Effector memory CD8-positive, alpha-beta T cell (primary cell): ENCODE results near the gene HMSD.

ENCODE experiments used
- ATAC-seq: fragments of 150-1000 bp; cut with Tn5 transposase; replicated peaks from 2 replicates; pipeline ENCODE4 v1.10.0; 2021; ENCODE audit warnings: mild to moderate bottlenecking, moderate library complexity
- DNase-seq, 3 experiments: peaks; one replicate each; pipeline ENCODE4 v3.0.0; 2021
- H3K27ac Mint-ChIP-seq, 2 donors: one replicate each; pipeline ENCODE4 v1.8.0; 2022; ENCODE audit warnings: mild to moderate bottlenecking in 2 of 2, mixed read lengths in 2 of 2, moderate library complexity in 2 of 2
- H3K27me3 Mint-ChIP-seq, 2 donors: one replicate each; pipeline ENCODE4 v1.8.0; 2022; ENCODE audit warnings: mixed read lengths in 2 of 2
- H3K36me3 Mint-ChIP-seq: one replicate; pipeline ENCODE4 v1.8.0; 2022; ENCODE audit warnings: mild to moderate bottlenecking, moderate library complexity, mixed read lengths; ENCODE audit not compliant: insufficient read depth
- H3K4me1 Mint-ChIP-seq, 2 donors: one replicate each; pipeline ENCODE4 v1.8.0; 2022; ENCODE audit warnings: low read depth in 2 of 2, mixed read lengths in 2 of 2
- H3K4me3 Mint-ChIP-seq, 2 donors: one replicate each; pipeline ENCODE4 v1.8.0; 2022; ENCODE audit warnings: mild to moderate bottlenecking in 2 of 2, mixed read lengths in 2 of 2, moderate library complexity in 2 of 2
- H3K9me3 Mint-ChIP-seq, 2 donors: one replicate each; pipeline ENCODE4 v1.8.0; 2022; ENCODE audit warnings: mixed read lengths in 2 of 2

HMSD gene

GRCh38 chr18:63964908-63965307, 15.8 kb downstream of the HMSD start:
- H3K9me3 Mint-ChIP-seq = no peaks in the 10 kb centered on the region
- DNase-seq = no peak
- peaks cover 1% of the 10 kb centered on the region for H3K36me3 Mint-ChIP-seq
- H3K4me3 Mint-ChIP-seq = no peak overlapping the region
- peaks cover 8 to 15% of the 10 kb centered on the region in 2 donors for H3K4me1 Mint-ChIP-seq
- no peak for ATAC-seq
- H3K27me3 Mint-ChIP-seq = peaks cover 21 to 25% of the 10 kb centered on the region in 2 donors
- no peak overlapping the region for H3K27ac Mint-ChIP-seq

- Mint-ChIP-seq H3K36me3 (peaks cover 4% of the 10 kb centered on the region), H3K9me3 (no peaks in the 10 kb centered on the region), H3K27ac (no peak overlapping the region), H3K4me1 (peaks cover 9 to 20% of the 10 kb centered on the region in 2 donors), H3K27me3 (peaks cover 19 to 21% of the 10 kb centered on the region in 2 donors), H3K4me3 (no peak overlapping the region)
- DNase-seq (no peak), ATAC-seq (no peak)
These were observed 16.7 kb downstream of the HMSD start for GRCh38 chr18:63965716-63966330.

GRCh38 chr18:63969942-63970808, 21.1 kb downstream of the HMSD start, which contains the start of gene SERPINB8:
Gene SERPINB8, plus strand, starts transcription at chr18:63970081. Its CDS starts 8,228 bp downstream, at chr18:63978309.
- Mint-ChIP-seq H3K9me3 (no peaks in the 10 kb centered on the region), H3K27me3 (peaks cover 0 to 9% of the 10 kb centered on the region in 2 donors), H3K4me3 (peak within 1 kb of the TSS; percentile 97 to 100), H3K36me3 (peaks cover 4% of the 10 kb centered on the region), H3K4me1 (peaks cover 20 to 36% of the 10 kb centered on the region in 2 donors), H3K27ac (peak within 1 kb of the TSS; percentile 95 to 99)
- DNase-seq = peak; percentile 61 to 68 (median 65)
- peak; percentile 90 for ATAC-seq

GRCh38 chr18:63970809-63971205, 21.7 kb downstream of the HMSD start:
- H3K27ac Mint-ChIP-seq = peak overlapping the region; percentile 95 to 99
- DNase-seq (no peak), ATAC-seq (no peak)
- peak overlapping the region; percentile 97 to 100 for H3K4me3 Mint-ChIP-seq
- peaks cover 0 to 5% of the 10 kb centered on the region in 2 donors for H3K27me3 Mint-ChIP-seq
- no peaks in the 10 kb centered on the region for H3K9me3 Mint-ChIP-seq
- peaks cover 20 to 38% of the 10 kb centered on the region in 2 donors for H3K4me1 Mint-ChIP-seq
- peaks cover 4% of the 10 kb centered on the region for H3K36me3 Mint-ChIP-seq

- ATAC-seq (no peak), DNase-seq (no peak)
- Mint-ChIP-seq H3K4me1 (peaks cover 20 to 38% of the 10 kb centered on the region in 2 donors), H3K27ac (peak overlapping the region; percentile 95 to 99), H3K36me3 (peaks cover 4% of the 10 kb centered on the region), H3K4me3 (peak overlapping the region; percentile 97 to 100), H3K9me3 (no peaks in the 10 kb centered on the region), H3K27me3 (peaks cover 0 to 3% of the 10 kb centered on the region in 2 donors)
These were observed 22.4 kb downstream of the HMSD start for GRCh38 chr18:63971320-63972001.

DNA sequence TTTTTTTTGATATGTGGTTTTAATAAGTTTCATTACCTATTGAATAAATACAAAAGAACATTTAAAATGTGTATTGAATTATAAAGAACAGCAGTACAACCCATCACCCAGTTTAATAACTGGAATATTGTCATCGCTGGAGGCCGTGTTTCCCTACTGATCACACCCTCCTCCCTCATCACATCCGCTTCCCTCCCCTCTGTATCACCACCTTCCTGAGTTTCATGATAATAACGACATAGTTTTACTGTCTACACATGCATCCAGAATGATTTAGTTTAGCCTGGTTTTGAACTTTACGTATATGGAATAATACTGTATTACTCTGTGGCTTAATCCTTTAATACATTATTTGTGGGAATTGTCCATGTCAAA, 22.9 kb downstream of the HMSD start:
- Mint-ChIP-seq H3K4me1 (peaks cover 20 to 38% of the 10 kb centered on the region in 2 donors), H3K9me3 (no peaks in the 10 kb centered on the region), H3K27ac (peak overlapping the region; percentile 95 to 99), H3K36me3 (peaks cover 4% of the 10 kb centered on the region), H3K27me3 (no peaks in the 10 kb centered on the region), H3K4me3 (peak overlapping the region; percentile 97 to 100)
- no peak for ATAC-seq
- DNase-seq = no peak

DNA sequence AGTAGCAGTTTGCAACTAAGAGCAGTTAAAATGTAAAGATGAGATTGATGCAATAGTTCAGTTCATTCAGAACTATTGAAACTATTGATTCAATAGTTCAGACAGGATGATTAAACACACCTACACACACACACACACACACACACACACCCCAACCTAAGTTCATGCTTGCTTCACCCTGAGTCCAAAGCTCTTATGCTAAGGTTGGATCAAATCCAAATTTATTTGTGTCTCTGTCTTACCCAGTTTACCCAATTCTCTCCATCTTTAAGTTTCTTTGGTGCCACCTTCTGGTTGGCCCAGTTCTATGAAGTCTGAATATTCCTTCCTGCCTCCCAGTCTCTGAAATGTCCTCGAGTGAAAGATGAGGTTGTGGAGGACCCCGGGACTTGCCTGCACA, 25.9 kb downstream of the HMSD start:
- Mint-ChIP-seq H3K27ac (peak overlapping the region in 1 of 2 donors; percentile 69), H3K9me3 (no peaks in the 10 kb centered on the region), H3K36me3 (peaks cover 8% of the 10 kb centered on the region), H3K4me3 (no peak overlapping the region), H3K27me3 (no peaks in the 10 kb centered on the region), H3K4me1 (peaks cover 17 to 30% of the 10 kb centered on the region in 2 donors)
- DNase-seq (no peak), ATAC-seq (no peak)

DNA sequence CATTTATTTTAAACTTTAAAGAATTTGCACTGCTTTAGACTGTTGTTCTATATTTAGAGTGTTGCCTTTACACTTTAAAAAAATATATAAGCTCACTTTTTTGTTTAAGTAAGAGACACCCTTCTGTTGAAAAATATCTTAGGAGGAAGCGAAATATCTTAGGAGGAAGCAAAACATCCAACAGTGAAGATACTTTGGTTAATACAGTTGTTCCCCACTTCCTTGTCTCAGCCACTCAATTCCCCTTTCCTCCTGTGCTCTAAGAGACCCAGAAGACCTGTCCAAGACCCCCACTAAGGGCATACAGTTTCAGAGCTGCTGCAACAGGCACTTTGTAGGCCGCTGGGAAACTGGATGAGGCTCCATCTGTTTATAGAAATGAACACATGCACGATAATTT, 26.5 kb downstream of the HMSD start:
- Mint-ChIP-seq H3K9me3 (no peaks in the 10 kb centered on the region), H3K4me1 (peaks cover 20 to 31% of the 10 kb centered on the region in 2 donors)

DNA sequence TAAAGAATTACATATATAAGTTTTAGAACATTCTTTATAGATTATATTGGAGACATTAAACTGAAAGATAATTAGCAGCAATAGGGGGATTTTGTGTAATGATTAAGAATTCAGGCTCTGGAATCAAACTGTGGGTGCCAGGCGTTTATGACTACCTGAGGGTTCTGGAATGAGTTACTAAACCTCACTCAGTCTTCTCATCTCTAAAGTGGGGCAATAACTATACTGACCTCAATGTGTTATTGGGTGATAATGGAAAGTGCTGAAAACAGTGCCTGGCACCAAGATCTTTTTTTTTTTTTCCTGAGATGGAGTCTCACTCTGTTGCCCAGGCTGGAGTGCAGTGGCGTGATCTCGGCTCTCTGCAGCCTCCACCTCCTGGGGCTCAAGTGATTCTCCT, 27.9 kb downstream of the HMSD start:
- no peak overlapping the region for H3K4me3 Mint-ChIP-seq
- peaks cover 14% of the 10 kb centered on the region for H3K36me3 Mint-ChIP-seq
- ATAC-seq = no peak

More for the DNA sequence above, 26.5 kb downstream of the HMSD start:
- ATAC-seq (no peak), DNase-seq (no peak)
- peak overlapping the region in 1 of 2 donors; percentile 69 for H3K27ac Mint-ChIP-seq
- no peaks in the 10 kb centered on the region for H3K27me3 Mint-ChIP-seq
- no peak overlapping the region for H3K4me3 Mint-ChIP-seq
- peaks cover 11% of the 10 kb centered on the region for H3K36me3 Mint-ChIP-seq

GRCh38 chr18:63979409-63979920, 30.4 kb downstream of the HMSD start:
- H3K27ac Mint-ChIP-seq = peak overlapping the region in 1 of 2 donors; percentile 80

More for the DNA sequence above, 27.9 kb downstream of the HMSD start:
- Mint-ChIP-seq H3K27me3 (no peaks in the 10 kb centered on the region), H3K4me1 (peaks cover 14 to 18% of the 10 kb centered on the region in 2 donors), H3K27ac (no peak overlapping the region), H3K9me3 (no peaks in the 10 kb centered on the region)
- DNase-seq = no peak

GRCh38 chr18:63980027-63980426, 30.9 kb downstream of the HMSD start:
- no peaks in the 10 kb centered on the region for H3K9me3 Mint-ChIP-seq
- peak overlapping the region in 1 of 2 donors; percentile 37 for H3K4me3 Mint-ChIP-seq
- ATAC-seq = no peak
- no peak for DNase-seq
- H3K4me1 Mint-ChIP-seq = peaks cover 12 to 14% of the 10 kb centered on the region in 2 donors
- H3K27ac Mint-ChIP-seq = peak overlapping the region in 1 of 2 donors; percentile 80
- peaks cover 29% of the 10 kb centered on the region for H3K36me3 Mint-ChIP-seq
- H3K27me3 Mint-ChIP-seq = no peaks in the 10 kb centered on the region

More at GRCh38 chr18:63979409-63979920, 30.4 kb downstream of the HMSD start:
- peaks cover 24% of the 10 kb centered on the region for H3K36me3 Mint-ChIP-seq
- peaks cover 12 to 16% of the 10 kb centered on the region in 2 donors for H3K4me1 Mint-ChIP-seq
- H3K27me3 Mint-ChIP-seq = no peaks in the 10 kb centered on the region
- peak overlapping the region; percentile 51 to 64 for H3K4me3 Mint-ChIP-seq
- DNase-seq (peak; percentile 29 to 39 (median 30)), ATAC-seq (peak; percentile 76)
- no peaks in the 10 kb centered on the region for H3K9me3 Mint-ChIP-seq

GRCh38 chr18:63980896-63981460, 31.9 kb downstream of the HMSD start:
- H3K27ac Mint-ChIP-seq = peak overlapping the region in 1 of 2 donors; percentile 4
- peaks cover 33% of the 10 kb centered on the region for H3K36me3 Mint-ChIP-seq
- H3K4me3 Mint-ChIP-seq = no peak overlapping the region
- no peak for DNase-seq
- peaks cover 11 to 12% of the 10 kb centered on the region in 2 donors for H3K4me1 Mint-ChIP-seq
- ATAC-seq = no peak
- H3K27me3 Mint-ChIP-seq = no peaks in the 10 kb centered on the region
- H3K9me3 Mint-ChIP-seq = no peaks in the 10 kb centered on the region

GRCh38 chr18:63981719-63982118, 32.6 kb downstream of the HMSD start:
- H3K27me3 Mint-ChIP-seq = no peaks in the 10 kb centered on the region
- DNase-seq = no peak
- H3K27ac Mint-ChIP-seq = no peak overlapping the region
- no peaks in the 10 kb centered on the region for H3K9me3 Mint-ChIP-seq
- H3K36me3 Mint-ChIP-seq = peaks cover 40% of the 10 kb centered on the region
- H3K4me3 Mint-ChIP-seq = no peak overlapping the region
- H3K4me1 Mint-ChIP-seq = peaks cover 11 to 12% of the 10 kb centered on the region in 2 donors
- no peak for ATAC-seq
